DMS153 treated with DMSO at 0.1 percent for 48 hours (cell line): ENCODE data around the gene PRKAR2B.
"Not testable (repeated sequence)": the region's sequence is repeated elsewhere in the genome, so short reads cannot be mapped to it uniquely, and the experiment has no call there.

Experiments used
- DNase-seq: peaks from one replicate; lab custom pipeline; 2025; ENCODE audit not compliant: unreplicated experiment; lab: John Stamatoyannopoulos, UW

PRKAR2B gene

DNA sequence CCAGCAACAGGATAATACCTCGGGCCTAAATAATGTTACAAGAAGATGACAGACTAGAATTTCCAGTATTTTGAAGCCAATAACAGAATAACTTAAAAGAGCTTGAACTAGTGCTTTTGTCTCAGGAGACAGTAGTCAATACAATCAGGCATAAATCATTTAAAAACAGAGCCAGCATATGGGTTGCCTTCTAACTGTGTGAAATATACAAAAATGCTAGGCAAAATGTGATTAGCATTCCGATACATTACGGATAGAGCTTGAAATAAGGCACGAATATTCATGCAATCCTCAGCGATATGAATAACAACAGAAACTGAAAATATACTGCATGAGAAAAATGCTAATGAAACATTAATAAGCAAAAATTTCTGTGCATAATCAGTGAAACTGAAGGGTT lies 18.3 kb upstream of the PRKAR2B start:
- DNase-seq = no peak

DNA sequence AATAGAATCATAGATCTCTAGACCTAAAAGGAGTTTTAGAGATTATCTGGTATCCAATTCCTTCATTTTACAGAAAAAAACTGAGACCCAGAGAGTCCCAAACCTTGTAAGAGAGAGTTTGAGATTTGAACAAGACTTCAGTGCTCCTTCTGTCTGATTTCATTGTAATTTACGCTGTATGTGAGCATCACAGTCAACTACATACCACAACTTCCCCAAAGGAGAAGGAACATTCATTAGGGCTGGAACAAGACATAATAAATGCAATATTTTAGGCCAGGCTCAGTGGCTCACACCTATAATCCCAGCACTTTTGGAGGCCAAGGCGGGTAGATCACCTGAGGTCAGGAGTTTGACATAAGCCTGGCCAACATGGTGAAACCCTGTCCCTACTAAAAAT lies 17.3 kb upstream of the PRKAR2B start:
- no peak for DNase-seq

DNA sequence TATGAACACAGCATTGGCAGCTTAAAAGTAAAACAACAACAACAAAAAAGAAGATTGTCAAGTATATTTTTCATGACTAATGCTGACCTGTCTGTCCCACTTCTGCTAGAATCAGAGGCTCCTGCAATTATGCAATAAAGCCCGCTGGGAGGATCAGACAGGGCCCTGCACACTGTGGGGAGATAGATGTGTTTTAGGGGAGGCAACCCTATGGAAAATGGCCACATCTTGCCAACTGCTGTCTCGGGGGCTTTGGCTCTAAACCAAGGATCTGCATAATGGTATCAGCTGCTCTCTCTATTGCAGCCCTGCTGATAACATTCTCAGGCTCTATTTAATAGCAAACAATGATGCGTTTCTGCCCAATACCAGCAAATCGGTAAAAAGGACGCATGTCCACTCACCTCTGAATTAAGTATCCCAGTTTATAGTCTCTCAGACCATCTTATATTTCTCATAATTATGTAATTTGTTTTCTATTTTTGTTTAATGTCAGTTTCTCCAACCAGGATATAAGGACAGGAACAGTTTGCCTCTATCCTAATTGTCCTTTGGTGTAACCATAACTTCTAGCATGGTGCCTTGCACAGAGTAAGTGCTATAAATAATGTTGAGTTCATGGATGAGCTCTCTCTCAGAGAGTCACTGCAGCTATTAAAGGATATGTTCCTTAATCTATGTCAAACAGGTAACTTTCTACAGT lies 15.3 kb upstream of the PRKAR2B start:
- DNase-seq = no peak

DNA sequence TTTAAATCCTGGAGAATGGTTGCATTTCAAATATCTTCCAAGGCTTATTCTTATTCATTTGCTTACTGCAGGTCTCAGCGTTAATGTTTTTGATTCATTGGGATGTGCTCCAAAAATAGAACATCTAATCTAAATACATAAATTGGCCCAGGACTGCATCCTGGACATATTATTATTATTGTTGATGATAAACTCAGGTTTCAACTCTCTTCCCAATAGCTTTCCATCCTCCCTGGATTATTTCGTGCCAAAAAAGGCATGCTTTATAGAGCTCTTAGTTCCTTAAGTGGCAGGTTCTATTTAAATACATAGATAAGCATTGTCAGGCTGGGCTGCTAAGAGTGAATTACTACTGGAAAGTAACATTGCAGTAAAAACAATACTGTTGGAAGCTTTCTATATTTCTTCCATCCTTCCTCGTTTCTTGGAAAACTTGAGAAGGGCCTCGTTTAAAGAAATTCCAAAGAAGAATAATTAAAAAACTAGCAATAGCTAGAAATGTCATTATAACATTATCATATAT lies 14.7 kb upstream of the PRKAR2B start:
- DNase-seq = no peak

DNA sequence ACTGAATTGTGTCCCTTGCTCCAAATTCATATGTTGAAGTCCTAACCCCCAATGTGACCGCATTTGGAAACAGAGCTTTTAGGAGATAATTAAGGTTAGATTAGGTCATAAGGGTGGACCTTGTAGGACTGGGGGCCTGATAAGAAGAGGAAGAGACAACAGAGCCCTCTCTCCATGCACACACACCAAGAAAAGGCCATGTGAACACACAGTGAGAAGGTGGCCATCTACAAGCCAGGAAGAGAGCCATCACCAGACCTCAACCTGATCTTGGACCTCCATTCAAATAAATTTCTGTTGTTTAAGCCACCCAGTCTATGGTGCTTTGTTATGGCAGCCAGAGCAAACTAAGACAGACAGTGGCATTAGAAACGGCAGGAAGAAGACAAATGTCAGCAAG lies 12.5 kb upstream of the PRKAR2B start:
- DNase-seq = no peak

DNA sequence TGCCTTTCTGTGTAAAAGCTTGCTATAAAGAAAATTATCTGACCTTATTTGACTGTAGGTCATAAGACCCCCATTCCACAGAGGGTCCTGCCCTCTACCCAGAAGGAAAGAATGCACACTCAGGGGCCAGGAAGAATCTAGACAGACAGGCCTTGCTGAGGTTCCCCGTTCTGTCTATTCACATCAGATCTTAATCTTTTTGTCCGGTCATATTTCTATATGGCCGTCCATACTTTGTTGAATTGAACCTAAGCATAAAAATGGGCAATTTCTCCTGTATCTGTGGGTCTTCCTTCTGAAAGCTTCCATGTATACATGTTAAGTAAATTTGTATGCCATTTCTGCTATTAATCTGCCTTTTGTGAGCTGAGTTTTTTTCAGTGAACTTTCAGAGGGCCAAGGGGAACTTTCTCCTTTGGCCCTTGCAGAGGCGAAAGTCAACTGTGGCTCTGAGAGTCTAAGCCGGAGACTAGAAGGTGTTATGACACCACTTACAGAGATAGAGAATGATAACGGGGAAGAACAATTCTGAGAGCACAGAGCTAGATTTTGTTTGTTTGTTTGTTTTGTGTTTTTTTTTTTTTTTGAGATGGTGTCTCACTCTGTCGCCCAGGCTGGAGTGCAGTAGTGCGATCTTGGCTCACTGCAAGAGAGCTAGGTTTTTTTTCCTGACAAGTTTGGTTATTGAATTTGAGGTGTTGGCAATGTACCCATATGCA lies 11.6 kb upstream of the PRKAR2B start:
- no peak for DNase-seq

DNA sequence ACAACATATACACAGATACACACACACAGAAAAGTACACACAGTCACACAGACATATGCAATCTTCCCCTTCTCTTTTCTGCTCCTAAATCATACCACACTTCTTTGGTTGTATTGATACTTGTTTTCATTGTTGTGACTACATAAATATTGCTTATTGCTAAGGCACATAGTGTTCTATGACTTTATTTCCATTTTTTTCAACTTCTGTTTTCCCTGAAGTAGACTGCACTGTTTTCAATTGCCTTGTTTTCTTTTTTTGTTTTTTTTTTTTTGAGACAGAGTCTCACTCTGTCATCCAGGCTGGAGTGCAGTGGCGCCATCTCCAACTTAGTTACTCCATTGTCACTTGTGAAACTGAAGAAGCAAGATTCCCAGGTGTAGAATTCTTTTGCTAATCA lies 10.0 kb upstream of the PRKAR2B start:
- DNase-seq = no peak

DNA sequence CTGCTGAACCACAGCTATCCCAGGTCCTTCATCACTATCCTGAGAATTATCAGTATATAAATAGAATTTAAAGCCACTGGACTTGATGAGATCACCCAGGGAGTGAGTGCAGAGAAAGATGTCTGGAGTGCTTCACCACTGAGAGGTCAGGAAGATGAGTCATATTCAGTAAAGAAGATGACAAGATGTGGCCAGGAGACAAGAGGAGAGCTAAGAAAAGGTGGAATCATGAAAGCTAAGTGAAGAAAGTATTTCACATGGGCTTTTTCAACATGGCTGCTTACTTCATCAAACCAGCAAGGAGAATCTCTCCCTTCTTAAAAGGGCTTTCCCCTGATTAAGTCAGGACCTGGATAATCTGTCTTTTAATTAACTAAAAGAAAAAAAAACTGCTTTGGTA lies 9.1 kb upstream of the PRKAR2B start:
- no peak for DNase-seq

DNA sequence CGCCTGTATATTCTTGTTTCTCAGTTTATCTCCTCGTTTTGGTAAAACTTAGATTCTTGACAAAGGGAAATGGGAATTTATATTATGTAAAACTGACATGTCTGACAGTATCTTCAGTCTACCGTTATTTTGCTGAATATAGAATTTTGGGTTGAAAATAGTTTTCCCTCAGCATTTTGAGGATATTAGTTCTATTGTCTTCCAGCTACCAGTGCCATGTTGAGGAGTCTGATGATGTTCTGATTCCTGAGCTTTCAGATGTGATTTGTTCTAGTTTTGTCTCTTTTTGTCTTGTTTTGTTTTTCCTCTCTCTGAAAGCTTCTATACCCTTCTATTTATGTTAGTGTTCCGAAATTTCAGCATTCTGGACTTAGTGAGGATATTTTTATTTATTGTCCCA lies 8.0 kb upstream of the PRKAR2B start:
- DNase-seq = no peak

DNA sequence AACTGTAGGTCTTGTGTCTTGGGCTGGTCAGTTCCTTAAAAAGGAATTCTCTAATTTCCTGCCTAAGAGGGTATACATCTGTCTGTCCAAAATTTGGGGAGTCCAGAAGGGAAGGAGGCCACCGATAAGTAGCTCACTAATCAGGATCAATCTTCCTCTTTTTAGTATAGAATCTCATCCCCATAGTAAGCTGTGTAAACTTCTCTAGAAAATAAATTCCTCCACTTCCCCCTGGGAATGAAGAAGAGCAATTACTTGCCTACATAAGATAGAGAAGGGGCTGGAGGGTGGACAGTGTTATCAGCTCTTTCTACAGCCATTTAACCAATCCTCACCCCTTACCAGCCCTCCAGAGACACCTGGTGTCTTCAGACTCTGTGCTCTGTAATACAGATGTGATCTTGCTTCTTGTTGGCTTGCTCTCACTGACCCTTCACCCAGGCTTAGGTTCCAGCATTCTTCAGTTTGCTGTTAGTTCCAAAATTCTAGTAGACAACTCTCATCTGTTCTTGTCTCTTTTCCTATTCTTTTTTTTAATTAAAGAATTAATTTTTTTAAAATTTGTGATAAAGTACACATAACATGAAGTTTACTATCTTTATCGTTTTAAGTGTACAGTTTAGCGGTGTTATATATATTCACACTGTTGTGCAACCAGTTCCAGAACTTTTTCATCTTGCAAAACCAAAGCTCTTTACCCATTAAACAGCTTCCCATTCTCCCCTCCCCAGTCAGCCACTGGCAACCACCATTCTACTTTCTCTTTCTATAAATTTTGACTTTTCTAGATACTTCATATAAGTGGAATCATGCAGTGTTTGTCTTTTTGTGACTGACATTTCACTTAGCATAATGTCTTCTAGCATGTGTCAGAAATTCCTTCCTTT lies 6.5 kb upstream of the PRKAR2B start:
- no peak for DNase-seq

DNA sequence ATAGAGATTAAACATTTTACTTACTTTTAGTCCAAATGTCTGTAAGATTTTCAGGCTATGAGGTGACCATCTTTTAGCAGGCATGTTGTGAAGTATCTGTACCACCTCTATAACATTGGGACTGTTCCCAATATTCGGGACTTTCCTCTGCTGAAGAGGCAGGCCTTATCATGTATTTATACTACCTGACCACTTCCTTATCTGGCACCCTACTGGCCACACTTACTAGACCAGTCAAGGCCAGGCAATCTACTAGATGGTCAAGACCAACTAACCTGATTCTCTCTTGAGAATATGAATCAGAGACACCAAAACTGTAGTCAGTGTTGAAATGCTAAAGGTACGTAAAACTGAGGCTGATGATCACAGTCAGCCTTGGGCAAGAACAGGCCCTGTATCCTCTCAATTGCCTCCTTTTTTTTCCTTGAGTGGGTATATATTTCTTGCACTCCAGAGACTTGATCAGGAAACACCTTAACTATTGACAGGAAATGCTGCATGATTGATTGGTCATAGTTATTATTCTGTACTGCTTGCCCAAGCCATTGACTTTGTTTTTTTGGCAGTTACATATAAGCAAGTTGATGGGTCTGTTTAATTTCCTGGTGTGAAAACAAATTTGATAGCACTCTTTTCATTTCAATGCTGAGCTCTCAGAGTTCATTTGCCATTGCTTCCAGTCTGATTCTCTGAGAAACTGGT lies 5.2 kb upstream of the PRKAR2B start:
- DNase-seq = no peak

DNA sequence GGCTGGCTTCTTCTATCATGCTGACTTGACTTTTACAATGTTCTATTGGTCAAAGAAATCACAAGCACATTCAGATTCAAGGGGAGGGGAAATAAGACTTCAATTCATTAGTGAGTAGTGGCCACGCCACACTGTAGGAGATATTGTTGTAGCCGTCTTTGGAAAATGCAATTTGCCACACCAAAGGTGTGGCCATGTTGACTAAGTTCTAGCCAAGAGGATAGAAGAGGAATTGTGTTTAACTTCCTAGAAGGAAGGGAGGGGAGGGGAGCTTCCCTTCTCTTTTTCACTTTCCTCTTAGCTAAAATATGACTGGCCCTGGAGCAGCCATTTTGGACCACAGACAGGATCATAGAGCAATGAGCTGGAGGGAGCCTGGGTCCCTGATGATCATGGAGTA lies 3.4 kb upstream of the PRKAR2B start:
- DNase-seq = no peak

DNA sequence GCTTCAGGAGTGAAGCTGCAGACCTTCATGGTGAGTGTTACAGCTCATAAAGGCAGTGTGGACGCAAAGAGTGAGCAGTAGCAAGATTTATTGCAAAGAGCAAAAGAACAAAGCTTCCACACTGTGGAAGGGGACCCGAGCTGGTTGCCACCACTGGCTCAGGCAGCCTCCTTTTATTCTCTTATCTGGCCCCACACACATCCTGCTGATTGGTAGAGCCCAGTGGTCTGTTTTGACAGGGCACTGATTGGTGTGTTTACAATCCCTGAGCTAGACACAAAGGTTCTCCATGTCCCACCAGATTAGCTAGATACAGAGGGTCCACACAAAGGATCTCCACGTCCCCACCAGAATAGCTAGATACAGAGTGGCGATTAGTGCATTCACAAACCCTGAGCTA lies 2.7 kb upstream of the PRKAR2B start:
- not testable (repeated sequence) for DNase-seq

DNA sequence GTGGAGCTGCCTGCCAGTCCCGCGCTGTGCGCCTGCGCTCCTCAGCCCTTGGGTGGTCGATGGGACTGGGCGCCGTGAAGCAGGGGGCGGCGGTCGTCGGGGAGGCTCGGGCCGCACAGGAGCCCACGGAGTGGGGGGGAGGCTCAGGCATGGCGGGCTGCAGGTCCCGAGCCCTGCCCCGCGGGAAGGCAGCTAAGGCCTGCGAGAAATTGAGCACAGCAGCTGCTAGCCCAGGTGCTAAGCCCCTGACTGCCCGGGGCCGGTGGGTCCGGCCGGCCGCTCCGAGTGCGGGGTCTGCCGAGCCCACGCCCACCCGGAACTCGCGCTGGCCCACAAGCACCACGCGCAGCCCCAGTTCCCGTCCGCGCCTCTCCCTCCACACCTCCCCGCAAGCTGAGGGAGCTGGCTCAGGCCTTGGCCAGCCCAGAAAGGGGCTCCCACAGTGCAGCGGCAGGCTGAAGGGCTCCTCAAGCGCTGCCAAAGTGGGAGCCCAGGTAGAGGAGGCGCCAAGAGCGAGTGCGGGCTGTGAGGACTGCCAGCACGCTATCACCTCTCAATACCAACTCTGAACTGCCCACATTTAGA lies 2.1 kb upstream of the PRKAR2B start:
- DNase-seq = not testable (repeated sequence)

DNA sequence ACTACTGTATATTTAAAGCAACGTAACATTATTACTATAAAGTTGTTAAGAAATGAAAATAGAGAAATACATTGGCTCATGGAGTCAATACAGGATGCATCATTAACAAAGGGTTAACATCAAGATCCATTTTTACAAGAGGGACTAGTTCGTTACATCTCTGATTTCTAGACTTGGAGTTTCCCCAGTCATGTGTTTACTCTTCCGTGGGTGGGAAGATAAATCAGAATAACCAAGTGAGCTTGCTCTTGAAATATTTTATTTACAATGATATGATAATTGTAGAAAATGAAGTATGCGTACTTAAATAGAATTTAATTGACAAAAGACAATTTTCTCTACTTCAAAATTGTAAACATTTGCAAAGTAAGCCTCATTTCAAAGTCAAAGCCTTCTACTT lies 1.0 kb upstream of the PRKAR2B start:
- DNase-seq = no peak

DNA sequence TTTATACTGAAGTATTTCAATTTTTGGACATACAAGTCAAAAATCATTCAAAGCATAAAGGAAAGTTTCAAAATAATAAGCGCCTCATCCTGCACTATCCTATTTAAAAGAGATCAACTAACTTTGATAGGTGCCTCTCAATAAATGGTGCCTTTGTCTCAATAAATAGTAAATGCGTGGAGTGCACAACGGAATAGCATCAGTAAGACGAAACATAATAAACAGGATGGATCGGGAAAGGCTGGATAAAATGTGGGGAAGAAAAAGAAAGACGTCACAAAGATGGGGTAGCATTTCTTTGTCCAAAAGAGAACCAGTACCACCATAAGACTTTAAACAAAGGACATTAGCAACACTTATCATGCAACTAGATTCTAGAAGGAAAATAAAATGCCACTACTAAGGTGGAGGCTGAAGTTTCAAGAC lies 571 bp upstream of the PRKAR2B start:
- DNase-seq = no peak

DNA sequence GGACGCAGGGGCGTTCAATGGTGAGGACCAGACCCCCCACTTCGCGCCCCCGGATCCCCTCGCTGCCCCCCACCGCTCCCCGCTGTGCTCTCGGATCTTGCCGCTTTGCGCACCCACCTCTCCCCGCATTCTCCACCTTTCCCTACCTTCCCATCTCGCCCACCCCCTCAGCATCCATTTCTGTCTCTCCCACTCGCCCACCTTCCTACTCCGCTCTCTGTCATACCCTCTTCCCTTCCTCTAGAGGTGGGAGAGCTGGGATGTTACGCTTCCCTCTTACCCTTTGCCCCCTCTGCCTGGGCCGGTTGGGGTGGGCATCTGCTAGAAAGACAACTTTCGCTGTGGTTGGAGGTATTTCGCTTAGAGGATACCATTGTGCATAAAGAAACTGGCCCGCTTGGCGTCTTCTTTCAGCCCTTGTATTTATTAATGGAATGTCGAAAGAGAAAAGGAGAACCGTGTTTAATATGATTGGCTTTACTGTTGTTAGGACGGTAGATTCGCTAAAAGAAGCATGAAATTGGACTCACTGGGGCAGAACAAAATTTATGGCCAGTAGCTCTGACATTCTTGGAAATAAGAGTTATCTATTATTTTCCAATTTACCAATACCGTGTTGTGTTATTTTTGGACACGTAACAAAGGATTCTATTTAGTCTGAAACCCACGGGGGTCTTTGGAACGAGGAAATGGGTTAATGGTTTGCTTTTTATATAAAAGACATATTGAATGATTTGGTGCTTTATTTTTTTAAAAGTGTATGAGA lies 873 bp downstream of the PRKAR2B start:
- DNase-seq = no peak

DNA sequence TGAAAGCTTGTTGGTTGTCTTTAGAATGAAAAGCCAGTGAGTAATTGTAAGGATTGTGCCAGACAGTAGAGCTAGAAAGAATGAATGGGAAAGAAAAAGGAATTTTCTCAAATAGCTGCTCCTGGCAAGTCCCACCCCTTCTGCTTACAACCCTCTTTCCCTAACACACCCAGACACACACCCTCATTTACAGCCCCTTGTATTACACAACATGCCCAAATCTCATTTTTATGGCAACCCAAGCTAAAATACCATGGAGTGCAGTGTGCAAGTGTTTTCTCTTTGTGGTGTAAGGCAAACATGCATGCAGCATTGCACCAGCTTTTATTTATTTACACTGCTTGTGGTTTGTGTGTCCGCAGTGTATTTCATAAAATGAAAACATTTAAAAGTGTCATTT lies 1.5 kb downstream of the PRKAR2B start:
- DNase-seq = no peak

DNA sequence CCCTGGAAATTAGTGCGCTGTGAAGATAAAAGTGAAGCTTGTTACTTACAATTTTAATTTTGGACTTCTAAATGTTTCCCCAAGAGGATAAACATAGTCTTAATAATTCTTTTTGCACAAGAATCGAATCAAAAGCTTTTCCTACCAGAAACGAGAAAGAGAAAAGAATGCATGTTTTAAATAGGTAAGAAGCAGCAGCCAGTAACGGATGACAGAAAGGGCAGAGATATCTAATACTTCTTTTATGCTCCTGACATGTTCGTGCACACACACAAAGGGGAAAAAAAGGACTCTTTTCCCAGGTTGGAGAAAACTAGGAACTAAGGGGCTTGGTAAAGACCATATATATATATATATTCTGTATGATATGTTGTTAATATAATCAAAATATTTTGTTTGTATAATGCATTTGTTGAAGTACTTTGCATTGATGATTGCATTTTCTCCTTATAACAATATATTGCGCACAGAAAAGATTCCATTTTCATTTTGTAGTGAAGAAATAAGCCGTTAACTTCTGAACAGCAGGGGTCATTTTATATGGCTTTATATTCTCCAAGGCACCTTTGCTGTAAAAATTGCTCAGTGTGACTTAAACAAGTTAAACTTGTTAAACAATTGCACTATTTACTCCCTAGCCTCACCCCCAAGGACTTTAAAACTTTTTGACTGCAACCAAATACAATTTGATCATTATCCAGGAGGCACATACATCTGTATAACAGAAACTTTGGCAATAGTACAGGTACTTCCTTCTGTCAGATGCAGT lies 2.2 kb downstream of the PRKAR2B start:
- no peak for DNase-seq
